Adipocyte (in vitro differentiated cells): Measurements from ENCODE around the gene POLD4.

ENCODE experiments used
- DNase-seq: peaks from one replicate; pipeline ENCODE4 v3.0.0-alpha.2; 2015; ENCODE audit warnings: low read depth
- H3K27me3 ChIP-seq: replicated peaks from 2 replicates; pipeline ENCODE4 v1.7.0; 2013; ENCODE audit warnings: mild to moderate bottlenecking, low read length, moderate library complexity; ENCODE audit not compliant: control insufficient read depth, insufficient read depth
- H3K36me3 ChIP-seq: 2 replicates; pipeline ENCODE4 v1.7.0; 2013; ENCODE audit warnings: low read length, mild to moderate bottlenecking, moderate library complexity; ENCODE audit not compliant: control insufficient read depth, insufficient read depth, severe bottlenecking
- H3K4me1 ChIP-seq: 2 replicates; pipeline ENCODE4 v1.7.0; 2013; ENCODE audit warnings: mild to moderate bottlenecking, low read length, moderate library complexity; ENCODE audit not compliant: control insufficient read depth, insufficient read depth
- H3K4me3 ChIP-seq: 2 replicates; pipeline ENCODE4 v1.7.0; 2013; ENCODE audit warnings: mild to moderate bottlenecking, low read length, moderate library complexity
- H3K9ac ChIP-seq: 2 replicates; pipeline ENCODE4 v1.7.0; 2013; ENCODE audit warnings: mild to moderate bottlenecking, low read length, moderate library complexity
- H3K9me3 ChIP-seq: 2 replicates; pipeline ENCODE4 v1.7.0; 2013; ENCODE audit warnings: mild to moderate bottlenecking, low read length, moderate library complexity; ENCODE audit not compliant: control insufficient read depth

The POLD4 gene

GRCh38 chr11:67384851-67385366 is 31.6 kb upstream of the POLD4 start:
- no peak overlapping the region for H3K9ac ChIP-seq
- peaks cover 10% of the 10 kb centered on the region for H3K4me1 ChIP-seq
- no peaks in the 10 kb centered on the region for H3K36me3 ChIP-seq
- no peak overlapping the region for H3K4me3 ChIP-seq
- H3K9me3 ChIP-seq = no peaks in the 10 kb centered on the region
- peak; percentile 44 for DNase-seq
- H3K27me3 ChIP-seq = no peaks in the 10 kb centered on the region

DNA sequence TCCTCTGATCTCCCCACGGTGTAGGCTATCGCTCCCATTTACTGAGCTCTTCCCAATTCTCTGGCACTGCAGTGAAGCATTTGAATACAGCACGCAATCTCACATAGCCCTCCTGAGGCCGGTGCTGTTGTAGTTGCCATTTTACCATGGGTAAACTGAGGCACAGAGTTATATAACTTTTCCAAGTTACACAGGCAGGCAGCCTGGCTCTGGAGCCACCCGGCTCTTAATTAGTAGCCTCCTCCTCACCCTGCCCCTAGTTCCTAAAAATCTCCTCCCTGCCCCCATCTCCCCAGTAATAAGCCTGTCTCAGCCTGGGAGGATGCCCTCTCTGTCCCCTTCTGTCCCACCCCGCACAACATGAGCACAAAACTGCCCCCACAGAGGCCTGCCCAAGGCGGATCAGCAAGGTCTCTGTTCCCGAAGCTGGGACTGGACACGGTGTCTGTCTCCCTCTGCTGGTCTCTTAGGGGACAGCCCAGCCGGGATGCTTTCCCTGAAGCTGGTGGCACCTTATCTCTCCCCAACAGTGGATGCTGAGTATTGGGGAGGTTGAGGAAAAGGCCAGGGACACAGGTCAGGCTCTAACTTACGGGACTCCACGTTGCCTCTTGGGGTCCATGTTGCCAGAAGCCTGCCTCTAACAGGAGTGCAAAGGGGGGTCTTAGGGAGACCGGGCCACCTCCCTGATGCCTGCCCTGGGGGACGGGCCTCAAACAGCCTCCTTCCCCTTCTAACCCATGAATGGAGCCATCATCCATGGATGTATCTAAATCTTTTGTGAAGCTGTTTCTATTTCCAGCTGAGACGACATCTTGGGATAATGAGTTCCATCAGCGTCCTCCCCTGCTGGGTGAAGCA is 29.2 kb upstream of the POLD4 start:
- H3K4me1 ChIP-seq = peaks cover 23% of the 10 kb centered on the region
- DNase-seq = peak; percentile 91
- H3K4me3 ChIP-seq = no peak overlapping the region
- H3K9me3 ChIP-seq = no peaks in the 10 kb centered on the region
- H3K9ac ChIP-seq = peak overlapping the region; percentile 16
- no peaks in the 10 kb centered on the region for H3K27me3 ChIP-seq
- no peaks in the 10 kb centered on the region for H3K36me3 ChIP-seq

DNA sequence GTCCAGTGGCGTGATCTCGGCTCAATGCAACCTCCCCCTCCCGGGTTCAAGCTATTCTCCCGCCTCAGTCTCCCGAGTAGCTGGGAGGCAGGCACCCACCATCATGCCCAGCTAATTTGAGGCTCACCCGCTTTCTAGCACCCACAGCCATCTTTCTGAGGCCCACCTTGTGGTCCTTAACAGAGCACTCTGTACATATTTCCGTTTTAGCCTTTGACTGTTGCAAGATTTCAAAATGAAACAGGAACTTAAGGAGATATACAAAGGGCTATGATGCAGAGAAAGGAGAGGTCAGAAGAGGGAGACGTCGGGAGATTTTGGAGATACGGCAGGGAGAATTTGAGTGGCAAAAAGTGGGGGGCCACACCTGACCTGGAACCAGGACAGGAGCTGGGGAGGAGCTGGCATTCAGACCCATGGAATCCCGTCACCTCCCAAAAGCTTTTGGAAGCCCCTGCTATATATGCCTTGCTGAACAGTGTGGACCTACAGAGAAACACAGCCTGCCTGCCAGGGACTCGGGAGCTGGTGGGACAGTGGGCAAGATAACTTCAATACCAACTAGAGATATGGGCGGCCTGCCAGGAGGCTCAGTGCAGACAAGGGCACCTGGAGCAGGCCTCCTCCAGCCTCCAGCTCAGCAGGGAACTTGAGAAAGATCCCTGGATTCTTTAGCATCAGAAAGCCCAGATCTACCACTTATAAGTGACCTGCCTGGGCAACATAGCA is 28.1 kb upstream of the POLD4 start:
- Histone ChIP-seq H3K4me3 (no peak overlapping the region), H3K4me1 (peaks cover 23% of the 10 kb centered on the region), H3K27me3 (no peaks in the 10 kb centered on the region), H3K9ac (no peak overlapping the region), H3K9me3 (no peaks in the 10 kb centered on the region), H3K36me3 (no peaks in the 10 kb centered on the region)
- DNase-seq = no peak

DNA sequence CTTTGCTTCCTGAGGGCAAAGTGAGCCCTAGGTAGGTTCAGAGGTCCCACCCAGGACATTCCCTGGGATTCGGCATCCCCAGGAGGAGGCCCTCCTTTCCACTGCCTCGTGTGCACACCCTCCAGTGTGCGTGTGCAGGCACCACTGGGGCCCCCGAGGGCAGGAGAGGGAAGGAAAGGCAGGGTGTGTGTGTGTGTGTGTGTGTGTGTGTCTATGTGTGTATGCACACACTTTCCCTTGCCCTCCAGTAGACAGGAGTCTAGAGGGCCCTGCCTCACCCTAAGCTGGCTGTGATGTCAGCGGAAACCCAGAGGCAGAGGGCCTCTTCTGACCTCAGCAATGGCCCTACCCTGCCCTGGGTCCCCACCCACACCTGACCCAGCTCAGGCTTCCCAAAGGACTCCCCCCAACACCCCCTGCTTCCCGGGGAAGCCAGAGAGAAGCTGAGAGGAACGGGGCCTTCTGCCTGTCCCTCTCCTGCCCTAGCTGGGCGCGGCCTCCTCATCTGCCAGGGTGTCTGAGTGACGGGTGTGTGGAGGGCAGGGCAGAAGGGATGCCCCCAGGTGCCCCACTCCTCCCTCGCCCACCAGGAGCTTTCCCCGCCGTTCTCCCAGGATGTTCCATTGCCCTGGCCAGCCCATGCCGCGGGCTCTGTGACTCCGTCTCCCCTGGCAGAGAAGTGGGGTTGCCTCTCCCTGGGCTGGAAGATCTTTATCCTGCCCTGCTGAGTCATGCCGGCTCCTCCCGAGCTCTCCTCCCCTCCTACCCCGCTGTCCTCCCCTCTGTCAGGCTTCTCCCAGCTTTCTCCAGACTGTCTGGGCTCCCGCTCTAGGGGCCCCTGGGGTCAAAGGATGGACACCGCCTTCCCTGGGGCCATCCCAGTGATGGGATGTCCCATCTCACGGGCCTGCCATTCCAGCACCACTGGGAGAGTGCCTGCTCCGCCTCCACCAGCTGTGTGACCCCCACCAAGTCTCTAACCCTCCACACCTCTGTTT is 26.0 kb upstream of the POLD4 start:
- Histone ChIP-seq H3K36me3 (no peaks in the 10 kb centered on the region), H3K4me3 (no peak overlapping the region), H3K9me3 (no peaks in the 10 kb centered on the region), H3K27me3 (no peaks in the 10 kb centered on the region), H3K4me1 (peaks cover 21% of the 10 kb centered on the region), H3K9ac (peak overlapping the region; percentile 74)
- DNase-seq = peak; percentile 80

GRCh38 chr11:67378544-67378943 is 25.2 kb upstream of the POLD4 start:
- Histone ChIP-seq H3K9ac (peak overlapping the region; percentile 74), H3K36me3 (no peaks in the 10 kb centered on the region), H3K4me3 (no peak overlapping the region), H3K9me3 (no peaks in the 10 kb centered on the region), H3K4me1 (peaks cover 24% of the 10 kb centered on the region), H3K27me3 (no peaks in the 10 kb centered on the region)
- DNase-seq = no peak

- Histone ChIP-seq H3K9me3 (no peaks in the 10 kb centered on the region), H3K27me3 (no peaks in the 10 kb centered on the region), H3K36me3 (no peaks in the 10 kb centered on the region), H3K9ac (no peak overlapping the region), H3K4me3 (no peak overlapping the region), H3K4me1 (peaks cover 24% of the 10 kb centered on the region)
- no peak for DNase-seq
These were observed 23.8 kb upstream of the POLD4 start for GRCh38 chr11:67376873-67377808.

DNA sequence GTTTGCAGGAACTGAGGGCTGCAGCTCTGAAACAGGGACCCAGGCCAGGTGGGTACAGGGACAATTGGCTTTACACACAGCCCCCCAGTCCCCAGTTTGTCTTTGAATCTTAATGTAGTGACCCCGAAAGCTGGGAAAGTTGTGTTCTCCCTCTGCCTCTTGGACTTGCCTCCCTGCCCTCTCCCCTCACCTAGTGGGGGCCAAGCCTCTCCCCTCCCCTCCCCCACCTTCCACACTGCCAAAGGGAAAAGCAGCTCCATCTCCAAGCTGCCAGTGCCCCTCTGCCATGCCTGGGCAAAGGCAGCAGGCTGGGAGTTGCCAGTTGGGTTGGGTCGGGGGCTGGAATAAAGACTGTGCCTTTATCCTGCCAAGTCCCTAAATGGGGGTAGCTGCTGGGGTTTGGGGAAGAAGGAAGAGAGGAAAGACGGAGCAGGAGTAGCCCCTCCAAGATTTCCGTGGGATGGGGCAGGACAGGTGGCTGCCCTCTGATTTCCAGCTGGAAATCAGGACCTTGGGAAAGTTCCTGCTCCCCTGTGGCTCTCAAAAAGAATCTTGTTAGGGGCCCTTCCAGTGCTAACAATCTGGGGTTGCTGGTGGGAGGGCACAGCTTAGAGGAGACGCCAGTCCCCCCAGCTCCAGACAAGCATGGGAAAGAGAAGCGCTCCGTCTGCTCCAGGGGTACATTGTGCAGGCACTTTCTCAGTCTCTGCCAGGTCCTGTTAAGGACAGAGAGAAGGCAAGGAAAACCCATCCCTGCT is 22.9 kb upstream of the POLD4 start:
- Histone ChIP-seq H3K36me3 (no peaks in the 10 kb centered on the region), H3K4me1 (peaks cover 33% of the 10 kb centered on the region), H3K27me3 (no peaks in the 10 kb centered on the region), H3K4me3 (no peak overlapping the region), H3K9ac (no peak overlapping the region), H3K9me3 (no peaks in the 10 kb centered on the region)
- no peak for DNase-seq

- H3K4me3 ChIP-seq = no peak overlapping the region
- no peaks in the 10 kb centered on the region for H3K27me3 ChIP-seq
- DNase-seq = no peak
- H3K4me1 ChIP-seq = peaks cover 41% of the 10 kb centered on the region
- no peaks in the 10 kb centered on the region for H3K9me3 ChIP-seq
- no peaks in the 10 kb centered on the region for H3K36me3 ChIP-seq
- H3K9ac ChIP-seq = no peak overlapping the region
These were observed 22.1 kb upstream of the POLD4 start for GRCh38 chr11:67375320-67376055.

GRCh38 chr11:67374571-67375281 is 21.4 kb upstream of the POLD4 start:
- Histone ChIP-seq H3K9ac (peak overlapping the region; percentile 92), H3K4me3 (peak overlapping the region; percentile 80), H3K36me3 (no peaks in the 10 kb centered on the region), H3K27me3 (no peaks in the 10 kb centered on the region), H3K9me3 (no peaks in the 10 kb centered on the region), H3K4me1 (peaks cover 44% of the 10 kb centered on the region)
- peak; percentile 37 for DNase-seq
